NCI-H1092 (cell line): ENCODE data around the gene TFPI.
"Not testable (repeated sequence)": the region's sequence is repeated elsewhere in the genome, so short reads cannot be mapped to it uniquely, and the experiment has no call there.

Experiments
- DNase-seq: peaks from one replicate; lab custom pipeline; 2025; lab: John Stamatoyannopoulos, UW

Gene TFPI

DNA sequence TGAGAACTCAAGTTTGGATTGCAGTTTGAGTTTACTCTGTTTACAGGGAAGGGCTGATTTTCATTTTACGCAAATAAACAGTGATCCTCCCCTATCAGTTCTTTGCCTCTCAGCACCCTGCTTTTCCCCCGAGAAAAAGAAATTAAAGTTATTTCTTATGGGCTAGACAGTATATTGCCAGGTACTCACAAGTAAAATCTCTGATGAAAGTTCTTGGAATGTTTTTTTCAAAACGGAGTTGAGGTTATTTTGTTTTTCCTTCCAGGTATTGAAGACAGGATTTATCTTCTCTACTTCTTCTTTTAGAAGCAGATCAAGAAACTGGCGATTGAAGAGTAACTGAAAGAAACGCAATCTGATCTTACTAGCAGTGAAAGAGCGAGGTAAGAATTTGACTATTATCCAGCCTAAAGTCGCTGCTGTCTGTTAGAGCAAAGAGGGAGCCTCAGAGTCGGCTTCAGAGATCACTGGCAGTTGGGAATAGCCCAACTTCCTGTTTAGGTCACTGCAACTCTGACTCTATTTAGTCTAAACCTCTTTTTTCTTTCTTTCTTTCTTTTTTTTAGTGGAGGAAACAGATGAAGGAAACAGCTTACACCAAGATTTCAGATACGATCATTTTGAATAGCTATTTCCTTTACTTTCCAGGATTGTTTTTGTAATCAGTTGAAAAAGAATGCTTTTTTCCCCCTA lies at the start of gene TFPI:
TFPI (minus strand) TSS at position 425 of the 693 bp plus-strand sequence. CDS start 50,667 bp downstream, outside the sequence.
- DNase-seq: no peak

GRCh38 chr2:187594801-187595200 lies 40.6 kb upstream of the TFPI start:
- DNase-seq: no peak

- no peak for DNase-seq
Measured at GRCh38 chr2:187593697-187594096, 39.5 kb upstream of the TFPI start.

DNA sequence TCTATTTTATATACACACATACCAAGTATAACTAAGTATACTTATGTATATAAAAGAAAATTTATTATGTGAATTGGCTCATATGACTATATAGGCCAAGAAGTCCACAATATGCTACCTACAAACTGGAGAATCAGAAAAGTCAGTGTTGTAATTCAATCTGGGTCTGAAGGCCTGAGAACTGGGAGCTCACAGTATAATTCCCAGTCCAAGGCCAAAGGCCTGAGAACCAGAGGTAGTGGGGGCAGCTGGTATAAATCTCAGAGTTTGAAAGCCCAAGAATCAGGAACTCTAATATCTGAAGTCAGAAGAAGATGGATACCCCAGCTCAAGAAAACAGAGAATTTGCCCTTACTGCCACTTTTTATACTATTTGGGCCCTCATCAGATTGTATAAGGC lies 38.9 kb upstream of the TFPI start:
- DNase-seq: no peak

DNA sequence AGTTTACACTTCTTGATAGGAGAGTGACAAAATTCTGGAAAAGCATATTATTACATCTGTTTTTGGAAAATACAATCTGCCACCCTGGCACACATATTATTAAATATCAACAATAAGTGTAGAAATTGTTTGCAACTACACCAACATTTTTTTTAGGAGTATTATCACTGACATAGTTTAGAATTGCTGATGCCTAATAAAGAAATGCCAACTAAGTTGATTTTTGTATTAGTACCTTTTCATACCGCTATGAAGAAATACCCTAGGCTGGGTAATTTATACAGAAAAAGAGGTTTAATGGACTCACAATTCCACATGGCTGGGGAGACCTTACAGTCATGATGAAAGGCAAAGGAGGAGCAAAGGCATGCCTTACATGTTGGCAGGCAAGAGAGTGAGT lies 35.9 kb upstream of the TFPI start:
- no peak for DNase-seq

DNA sequence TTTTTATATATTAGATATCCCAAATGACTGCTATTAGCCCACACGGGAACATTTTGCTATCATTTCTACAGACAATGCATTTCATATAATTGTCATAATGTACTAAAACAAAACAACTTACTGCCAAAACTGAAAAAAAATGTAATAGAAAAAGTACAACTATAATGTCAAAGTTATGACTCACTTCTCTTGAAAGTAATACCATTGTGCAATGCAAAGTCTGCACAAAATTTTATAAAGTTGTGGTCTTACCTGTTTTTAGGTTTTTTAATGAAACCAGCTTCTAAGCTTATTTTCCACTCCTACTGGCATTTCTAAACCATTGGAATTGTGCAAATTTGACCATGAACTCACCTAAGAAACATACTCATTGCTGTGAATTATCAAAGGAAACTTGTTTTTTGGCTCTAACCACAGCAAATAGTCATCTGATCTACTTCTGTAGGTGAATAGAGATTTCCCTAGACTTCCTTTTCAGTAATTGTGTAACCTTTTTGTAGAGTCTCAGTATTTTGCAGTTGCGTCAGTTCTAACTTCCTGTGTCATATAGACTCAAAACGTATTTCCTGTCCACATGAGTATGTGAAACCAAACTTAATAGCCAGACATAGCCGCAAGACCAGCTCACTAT lies 31.9 kb upstream of the TFPI start:
- no peak for DNase-seq

DNA sequence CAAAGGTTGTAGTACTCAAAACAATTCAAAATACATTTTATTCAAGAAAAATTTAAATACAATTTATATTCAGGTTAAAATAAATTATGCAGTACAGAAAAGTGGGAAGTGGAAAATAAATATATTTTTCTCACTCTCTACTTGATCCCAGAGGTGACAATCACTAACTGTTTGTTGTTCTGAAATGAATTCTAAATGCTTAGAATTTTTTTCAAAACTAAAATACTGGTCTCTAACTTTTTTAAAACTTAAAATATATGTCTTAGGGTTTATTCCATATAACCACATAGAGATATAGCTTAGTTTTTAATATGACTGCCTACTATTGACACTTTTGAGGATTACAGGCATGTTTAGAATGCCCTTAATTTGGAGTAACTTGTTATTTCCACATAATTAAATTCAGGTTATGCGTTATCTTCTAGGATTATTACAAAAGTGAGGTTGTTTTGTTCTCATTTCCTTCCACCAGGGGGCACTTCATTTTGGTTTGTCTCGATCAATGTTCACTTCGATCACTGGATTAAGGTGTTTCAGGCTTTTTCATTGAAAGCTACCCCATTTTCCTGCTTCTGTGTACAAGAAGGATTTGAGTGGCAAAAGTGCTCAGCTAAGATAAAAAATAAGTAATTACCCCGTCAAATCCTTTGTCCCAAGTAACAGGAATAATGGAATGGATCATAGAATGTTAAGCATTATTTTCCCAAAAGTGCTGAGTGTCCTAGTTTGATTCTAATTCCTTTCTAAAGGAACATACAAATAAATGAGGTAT lies 27.1 kb upstream of the TFPI start:
- no peak for DNase-seq

- DNase-seq: no peak
Measured at GRCh38 chr2:187580462-187581124, 26.4 kb upstream of the TFPI start.

- DNase-seq: no peak
Measured at GRCh38 chr2:187577310-187577709, 23.1 kb upstream of the TFPI start.

- no peak for DNase-seq
Measured at GRCh38 chr2:187576906-187577305, 22.7 kb upstream of the TFPI start.

DNA sequence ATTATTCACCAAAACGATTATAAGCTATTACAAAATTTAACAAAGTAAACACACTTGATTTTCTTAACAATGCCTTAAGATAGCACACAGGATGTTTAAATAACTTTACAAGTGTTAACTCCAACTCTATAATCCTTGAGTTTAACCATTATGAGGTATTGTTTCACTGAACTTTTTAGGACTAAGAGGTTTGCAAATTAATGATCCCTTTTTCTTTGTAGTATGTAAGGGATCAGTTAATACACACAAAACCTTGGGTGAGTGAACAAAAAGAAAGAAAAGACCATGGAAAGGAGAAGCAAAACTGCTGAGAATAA lies 21.5 kb upstream of the TFPI start:
- DNase-seq: no peak

DNA sequence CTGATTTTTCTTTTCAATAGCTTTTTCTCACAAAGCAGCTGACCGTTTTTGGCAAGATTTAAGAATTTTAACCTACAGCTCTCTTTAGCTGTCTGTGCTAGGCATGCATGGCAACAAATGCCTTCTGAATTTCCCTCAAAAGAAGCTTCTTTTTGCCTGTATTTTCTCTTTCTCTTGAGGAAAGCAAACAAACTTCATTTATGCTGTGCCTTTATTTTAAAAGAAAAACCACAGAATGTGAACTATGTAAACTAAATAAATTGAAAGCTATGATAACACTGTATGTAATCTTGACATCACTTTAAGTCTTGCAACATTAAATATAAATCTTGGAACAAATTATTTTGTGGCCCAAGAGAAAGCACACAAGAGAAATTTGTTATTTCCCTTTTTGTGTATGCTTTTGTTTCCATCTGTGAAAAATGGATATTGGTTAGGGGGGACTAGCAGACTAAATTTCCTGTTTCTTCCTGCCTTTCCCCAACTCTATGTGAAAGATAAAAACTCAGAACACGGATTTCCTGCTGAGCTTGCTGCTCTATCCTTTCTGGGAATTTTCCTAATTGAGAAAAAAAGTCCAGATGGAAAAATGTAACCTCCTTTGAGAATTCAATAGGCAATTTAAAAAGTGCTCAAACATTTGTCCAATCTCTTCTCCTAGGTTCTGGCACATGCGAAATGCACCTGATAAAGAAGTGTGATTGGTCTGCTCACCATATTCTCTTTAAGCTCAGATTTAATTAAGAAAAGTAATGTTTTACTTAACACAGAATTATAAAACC lies 20.9 kb upstream of the TFPI start:
- DNase-seq: no peak

- DNase-seq: no peak
Measured at GRCh38 chr2:187573722-187574121, 19.5 kb upstream of the TFPI start.

DNA sequence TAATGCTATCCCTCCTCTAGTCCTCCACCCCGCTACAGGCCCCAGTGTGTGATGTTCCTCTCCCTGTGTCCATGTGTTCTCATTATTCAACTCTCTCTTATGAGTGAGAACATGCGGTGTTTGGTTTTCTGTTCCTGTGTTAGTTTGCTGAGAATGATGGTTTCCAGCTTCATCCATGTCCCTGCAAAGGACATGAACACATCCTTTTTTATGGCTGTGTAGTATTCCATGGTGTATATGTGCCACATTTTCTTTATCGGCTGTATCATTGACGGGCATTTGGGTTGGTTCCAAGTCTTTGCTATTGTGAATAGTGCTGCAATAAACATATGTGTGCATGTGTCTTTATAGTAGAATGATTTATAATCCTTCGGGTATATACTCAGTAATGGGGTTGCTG lies 17.8 kb upstream of the TFPI start:
- DNase-seq: not testable (repeated sequence)

DNA sequence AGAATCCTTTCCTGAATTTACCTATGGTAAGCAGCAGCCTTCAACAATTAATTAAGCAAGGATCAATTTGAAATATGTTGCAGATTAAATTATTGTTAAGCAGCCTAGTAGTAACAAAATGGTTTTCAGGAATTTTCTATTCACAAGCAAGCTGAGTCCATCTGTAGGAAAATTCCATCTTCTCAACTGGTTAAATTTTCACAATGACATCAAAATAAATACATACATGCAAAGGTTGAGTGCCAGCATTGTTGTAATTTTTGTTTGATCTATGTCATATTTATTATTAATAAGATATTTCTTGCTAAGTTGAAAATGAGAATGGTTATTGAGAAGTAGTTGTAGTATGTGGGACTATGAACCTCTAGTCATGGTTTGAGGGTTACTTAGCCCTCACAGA lies 15.3 kb upstream of the TFPI start:
- no peak for DNase-seq

- no peak for DNase-seq
Measured at GRCh38 chr2:187569042-187569441, 14.8 kb upstream of the TFPI start.

DNA sequence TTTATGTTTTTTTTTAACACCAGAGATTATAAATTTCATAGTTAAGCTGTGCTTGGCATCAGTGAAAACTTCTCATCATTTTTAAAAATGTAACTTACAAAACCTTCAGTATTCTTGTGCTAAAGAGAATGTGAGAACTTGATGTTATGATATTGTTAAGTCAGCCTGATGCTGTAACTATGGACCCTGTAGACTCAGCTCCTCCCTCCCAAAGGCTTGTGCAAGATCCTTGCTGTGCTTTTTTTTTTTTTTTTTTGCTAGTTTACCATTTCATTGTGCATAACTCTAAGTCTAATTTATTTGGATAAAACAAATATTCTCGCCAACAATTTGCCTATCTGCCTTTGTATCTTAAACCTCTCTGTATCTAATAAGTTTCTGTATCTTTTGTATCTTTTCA lies 12.9 kb upstream of the TFPI start:
- no peak for DNase-seq

DNA sequence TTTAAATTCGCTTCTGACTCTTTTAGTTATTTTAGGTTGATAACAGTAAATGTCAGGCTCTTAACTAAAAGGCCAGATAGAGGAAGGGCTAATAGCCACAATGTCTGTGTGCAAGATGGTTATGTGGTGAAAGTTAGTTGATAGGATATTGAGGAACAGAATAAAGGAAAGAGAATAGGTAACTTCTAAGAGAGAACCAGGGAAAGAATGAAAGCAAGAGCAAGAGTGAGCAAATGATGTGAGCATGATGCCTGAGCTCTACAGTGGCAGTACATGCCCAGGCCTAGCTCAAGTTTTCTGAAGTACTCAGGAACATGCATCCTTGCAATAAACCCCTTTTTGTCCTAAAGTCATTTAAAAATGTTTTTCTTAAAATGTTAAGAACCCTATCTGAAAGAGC lies 12.5 kb upstream of the TFPI start:
- DNase-seq: no peak

- DNase-seq: no peak
Measured at GRCh38 chr2:187566266-187566665, 12.0 kb upstream of the TFPI start.

DNA sequence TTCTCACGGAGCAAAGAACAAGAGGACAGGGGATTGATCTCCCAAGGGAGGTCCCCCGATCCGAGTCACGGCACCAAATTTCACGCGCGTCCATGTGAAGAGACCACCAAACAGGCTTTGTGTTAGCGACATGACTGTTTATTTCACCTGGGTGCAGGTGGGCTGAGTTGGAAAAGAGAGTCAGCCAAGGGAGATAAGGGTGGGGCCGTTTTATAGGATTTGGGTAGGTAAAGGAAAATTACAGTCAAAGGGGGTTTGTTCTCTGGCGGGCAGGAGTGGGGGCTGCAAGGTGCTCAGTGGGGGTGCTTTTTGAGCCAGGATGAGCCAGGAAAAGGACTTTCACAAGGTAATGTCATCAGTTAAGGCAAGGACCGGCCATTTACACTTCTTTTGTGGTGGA lies 11.4 kb upstream of the TFPI start:
- not testable (repeated sequence) for DNase-seq

GRCh38 chr2:187556493-187556892 lies 2.3 kb upstream of the TFPI start:
- DNase-seq: not testable (repeated sequence)

GRCh38 chr2:187554704-187555082 lies 458 bp upstream of the TFPI start:
- no peak for DNase-seq
